Loucy (cell line): ENCODE data around the gene COA7.

Experiments
- CTCF ChIP-seq: fragments of 200-600 bp; sonication (generic); conservative IDR thresholded peaks from 2 replicates; pipeline ENCODE4 v1.5.1; 2014; ENCODE audit warnings: mild to moderate bottlenecking, antibody characterized with exemption, low read length
- EZH2phosphoT487 ChIP-seq: fragments of 200-600 bp; IDR thresholded peaks from 2 replicates; pipeline ENCODE4 v1.6.1; 2018; ENCODE audit warnings: antibody characterized with exemption, mild to moderate bottlenecking, moderate library complexity, borderline replicate concordance

GRCh38 chr1:52658795-52659194, 39.4 kb downstream of the COA7 start:
- TF ChIP-seq CTCF, result no peak
- TF ChIP-seq EZH2phosphoT487, result no peak
